Parathyroid adenoma (tissue), 2 donors: ENCODE data around the gene DNAJC1.

Source experiments
- H2AFZ ChIP-seq: fragments of 300-600 bp; sonication (generic); one replicate; pipeline ENCODE4 v1.7.0; 2017; ENCODE audit warnings: antibody characterized with exemption, mild to moderate bottlenecking
- H3K27ac ChIP-seq: fragments of 300-600 bp; sonication (generic); one replicate; pipeline ENCODE4 v1.7.0; 2017
- H3K27me3 ChIP-seq: fragments of 300-600 bp; sonication (generic); one replicate; pipeline ENCODE4 v1.7.0; 2017; ENCODE audit warnings: low read length; ENCODE audit not compliant: control insufficient read depth, insufficient read depth
- H3K36me3 ChIP-seq: fragments of 300-600 bp; sonication (generic); one replicate; pipeline ENCODE4 v1.7.0; 2017; ENCODE audit warnings: low read length; ENCODE audit not compliant: control insufficient read depth, insufficient read depth
- H3K4me1 ChIP-seq: fragments of 300-600 bp; sonication (generic); one replicate; pipeline ENCODE4 v1.7.0; 2017; ENCODE audit warnings: control low read depth
- H3K4me2 ChIP-seq: fragments of 300-600 bp; sonication (generic); one replicate; pipeline ENCODE4 v1.7.0; 2017; ENCODE audit warnings: low read length
- H3K4me3 ChIP-seq: fragments of 300-600 bp; sonication (generic); one replicate; pipeline ENCODE4 v1.7.0; 2017; ENCODE audit warnings: low read depth, low read length
- H3K79me2 ChIP-seq: fragments of 300-600 bp; sonication (generic); one replicate; pipeline ENCODE4 v1.7.0; 2017; ENCODE audit warnings: control low read depth
- H3K9ac ChIP-seq: fragments of 300-600 bp; sonication (generic); one replicate; pipeline ENCODE4 v1.7.0; 2017; ENCODE audit warnings: mild to moderate bottlenecking
- H3K9me3 ChIP-seq: fragments of 300-600 bp; sonication (generic); one replicate; pipeline ENCODE4 v1.7.0; 2017; ENCODE audit warnings: low read length; ENCODE audit not compliant: control insufficient read depth
- TF ChIP-seq, protein P1 (sequence below): fragments of 300-600 bp; sonication (generic); IDR thresholded peaks from one replicate; pipeline ENCODE4 v1.7.0; 2017; ENCODE audit warnings: antibody characterized with exemption, mild to moderate bottlenecking
- donor health status: primary hyperparathyroidism.

The DNAJC1 gene

DNA sequence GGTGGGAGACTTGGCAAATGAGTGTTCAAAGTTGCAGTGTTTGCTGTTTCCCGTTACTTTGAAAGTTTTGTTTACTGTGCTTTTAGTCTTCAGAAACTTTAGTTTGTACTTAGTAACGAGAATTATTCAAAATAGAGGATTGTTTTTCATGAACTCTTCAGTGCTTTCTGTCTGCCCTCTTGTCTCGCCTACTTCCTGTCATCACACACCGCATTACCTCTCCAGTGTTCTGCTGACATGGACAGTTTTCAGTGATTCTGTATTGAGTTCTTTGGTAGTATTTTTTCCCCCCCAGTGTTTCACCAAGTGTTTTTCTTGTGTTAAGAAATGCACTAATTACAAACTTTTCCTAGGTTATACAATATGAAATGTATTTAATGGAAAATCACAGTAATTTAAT is 262.5 kb downstream of the DNAJC1 start:
- H3K79me2 ChIP-seq = no peaks in the 10 kb centered on the region
- H3K4me1 ChIP-seq = peaks cover 2% of the 10 kb centered on the region
- H3K4me3 ChIP-seq = no peak overlapping the region
- no peaks in the 10 kb centered on the region for H3K27me3 ChIP-seq
- H3K4me2 ChIP-seq = no peak overlapping the region
- no peaks in the 10 kb centered on the region for H3K36me3 ChIP-seq
- TF ChIP-seq, protein P1, sequence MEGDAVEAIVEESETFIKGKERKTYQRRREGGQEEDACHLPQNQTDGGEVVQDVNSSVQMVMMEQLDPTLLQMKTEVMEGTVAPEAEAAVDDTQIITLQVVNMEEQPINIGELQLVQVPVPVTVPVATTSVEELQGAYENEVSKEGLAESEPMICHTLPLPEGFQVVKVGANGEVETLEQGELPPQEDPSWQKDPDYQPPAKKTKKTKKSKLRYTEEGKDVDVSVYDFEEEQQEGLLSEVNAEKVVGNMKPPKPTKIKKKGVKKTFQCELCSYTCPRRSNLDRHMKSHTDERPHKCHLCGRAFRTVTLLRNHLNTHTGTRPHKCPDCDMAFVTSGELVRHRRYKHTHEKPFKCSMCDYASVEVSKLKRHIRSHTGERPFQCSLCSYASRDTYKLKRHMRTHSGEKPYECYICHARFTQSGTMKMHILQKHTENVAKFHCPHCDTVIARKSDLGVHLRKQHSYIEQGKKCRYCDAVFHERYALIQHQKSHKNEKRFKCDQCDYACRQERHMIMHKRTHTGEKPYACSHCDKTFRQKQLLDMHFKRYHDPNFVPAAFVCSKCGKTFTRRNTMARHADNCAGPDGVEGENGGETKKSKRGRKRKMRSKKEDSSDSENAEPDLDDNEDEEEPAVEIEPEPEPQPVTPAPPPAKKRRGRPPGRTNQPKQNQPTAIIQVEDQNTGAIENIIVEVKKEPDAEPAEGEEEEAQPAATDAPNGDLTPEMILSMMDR = no peak
- H3K27ac ChIP-seq = no peak overlapping the region
- H2AFZ ChIP-seq = no peak overlapping the region
- no peaks in the 10 kb centered on the region for H3K9me3 ChIP-seq
- H3K9ac ChIP-seq = no peak overlapping the region

DNA sequence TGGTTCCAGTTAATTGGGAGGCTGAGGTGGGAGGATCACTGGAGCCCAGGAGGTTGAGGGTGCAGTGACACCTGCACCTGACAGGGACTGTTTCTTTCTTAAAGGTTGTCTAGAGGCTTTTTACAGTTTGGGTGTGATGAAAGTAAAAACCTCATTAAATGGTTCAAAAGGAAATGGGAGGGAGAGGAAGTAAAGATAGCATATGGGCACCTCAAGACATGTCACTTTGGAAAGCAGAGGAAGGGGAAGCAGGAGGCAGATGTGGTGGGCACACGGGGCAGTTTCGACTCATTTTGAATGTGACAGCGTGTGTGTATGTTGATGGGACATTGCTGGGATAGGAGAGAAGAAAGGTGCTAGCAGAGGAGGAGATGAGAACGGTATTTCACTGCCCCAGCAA is 266.4 kb downstream of the DNAJC1 start:
- no peaks in the 10 kb centered on the region for H3K79me2 ChIP-seq
- H3K36me3 ChIP-seq = no peaks in the 10 kb centered on the region
- peaks cover 2% of the 10 kb centered on the region for H3K4me1 ChIP-seq
- H3K27me3 ChIP-seq = no peaks in the 10 kb centered on the region
- no peak overlapping the region for H2AFZ ChIP-seq
- no peak overlapping the region for H3K9ac ChIP-seq
- no peak overlapping the region for H3K4me2 ChIP-seq
- H3K9me3 ChIP-seq = no peaks in the 10 kb centered on the region
- H3K4me3 ChIP-seq = no peak overlapping the region
- no peak overlapping the region for H3K27ac ChIP-seq
- TF ChIP-seq, protein P1 = no peak

DNA sequence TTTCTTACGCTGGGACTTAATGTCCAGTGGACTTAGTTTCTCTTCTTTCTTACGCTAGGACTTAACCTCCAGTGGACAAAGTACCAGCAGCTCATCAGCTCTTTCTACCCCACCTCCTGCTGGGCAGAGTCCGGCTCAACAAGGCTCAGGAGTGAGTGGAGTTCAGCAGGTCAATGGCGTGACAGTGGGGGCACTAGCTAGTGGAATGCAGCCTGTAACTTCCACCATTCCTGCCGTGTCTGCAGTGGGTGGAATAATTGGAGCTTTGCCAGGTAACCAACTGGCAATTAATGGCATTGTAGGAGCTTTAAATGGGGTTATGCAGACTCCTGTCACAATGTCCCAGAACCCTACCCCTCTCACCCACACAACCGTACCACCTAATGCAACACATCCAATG is 269.8 kb downstream of the DNAJC1 start:
- Histone ChIP-seq H3K4me1 (no peaks in the 10 kb centered on the region), H3K79me2 (peaks cover 3% of the 10 kb centered on the region), H2AFZ (no peak overlapping the region), H3K36me3 (no peaks in the 10 kb centered on the region), H3K27ac (no peak overlapping the region), H3K4me2 (no peak overlapping the region), H3K4me3 (no peak overlapping the region), H3K27me3 (no peaks in the 10 kb centered on the region), H3K9me3 (no peaks in the 10 kb centered on the region), H3K9ac (no peak overlapping the region)
- TF ChIP-seq, protein P1 = no peak

DNA sequence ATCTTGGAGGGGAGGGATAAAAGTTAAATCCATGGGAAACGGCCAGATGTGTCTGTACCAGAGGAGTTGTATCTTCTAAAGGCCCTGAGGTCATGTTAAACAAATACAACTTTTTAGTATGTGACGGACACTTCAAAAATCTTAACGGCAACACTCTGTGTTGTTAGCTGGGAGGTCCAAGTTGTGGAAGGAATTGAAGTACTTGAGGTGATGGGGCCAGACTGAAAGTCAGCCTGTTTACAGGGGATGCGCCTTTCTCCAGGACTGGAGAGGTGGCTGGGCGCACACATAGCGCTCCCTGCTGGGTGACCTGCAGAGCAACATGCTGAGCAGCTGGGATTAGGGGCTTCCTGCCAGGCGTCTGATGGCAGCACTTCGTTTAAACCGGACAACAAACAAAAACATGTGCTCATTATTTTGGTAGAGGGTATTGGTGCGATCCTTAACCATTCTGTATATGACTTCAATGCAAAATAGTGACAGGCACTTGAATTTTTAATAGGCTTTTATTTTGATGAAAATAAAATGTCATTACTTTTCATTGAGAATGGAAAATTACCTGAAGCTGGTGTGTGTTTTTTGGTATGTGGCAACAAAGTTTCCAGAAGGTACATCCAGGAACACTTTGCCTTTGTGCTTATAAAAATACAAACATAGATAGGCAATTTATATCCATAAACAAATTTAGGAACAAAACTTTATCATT is 271.3 kb downstream of the DNAJC1 start:
- Histone ChIP-seq H3K27me3 (no peaks in the 10 kb centered on the region), H3K36me3 (no peaks in the 10 kb centered on the region), H3K9ac (no peak overlapping the region), H3K79me2 (peaks cover 3% of the 10 kb centered on the region), H3K9me3 (no peaks in the 10 kb centered on the region), H3K4me3 (no peak overlapping the region), H2AFZ (no peak overlapping the region), H3K27ac (no peak overlapping the region), H3K4me1 (peaks cover 4% of the 10 kb centered on the region), H3K4me2 (no peak overlapping the region)
- TF ChIP-seq, protein P1 = peak; percentile 73

DNA sequence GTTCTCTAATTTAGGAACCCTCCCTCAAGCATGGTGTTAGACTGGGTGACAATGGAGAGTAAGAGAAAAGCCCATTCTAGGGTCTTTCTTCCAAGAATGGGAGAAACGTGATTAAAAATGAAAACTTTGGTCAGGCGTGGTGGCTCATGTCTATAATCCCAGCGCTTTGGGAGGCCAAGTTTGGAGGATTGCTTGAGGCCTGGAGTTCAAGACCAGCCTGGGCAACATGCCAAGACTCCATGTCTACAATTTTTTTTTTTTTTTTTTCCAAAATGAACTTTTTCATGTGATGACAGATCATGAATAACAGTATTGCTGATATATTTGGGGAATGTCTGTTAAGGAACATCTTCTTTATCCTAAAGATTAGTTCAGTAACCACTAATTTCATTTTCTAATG is 274.9 kb downstream of the DNAJC1 start:
- H3K9ac ChIP-seq = no peak overlapping the region
- H3K27ac ChIP-seq = no peak overlapping the region
- no peaks in the 10 kb centered on the region for H3K9me3 ChIP-seq
- H3K4me2 ChIP-seq = no peak overlapping the region
- TF ChIP-seq, protein P1 = no peak
- no peak overlapping the region for H3K4me3 ChIP-seq
- peaks cover 3% of the 10 kb centered on the region for H3K79me2 ChIP-seq
- H3K36me3 ChIP-seq = no peaks in the 10 kb centered on the region
- H3K4me1 ChIP-seq = peaks cover 8% of the 10 kb centered on the region
- H3K27me3 ChIP-seq = no peaks in the 10 kb centered on the region
- H2AFZ ChIP-seq = no peak overlapping the region
